ENCODE measurements around the gene ATG4C.

ATG4C gene

DNA sequence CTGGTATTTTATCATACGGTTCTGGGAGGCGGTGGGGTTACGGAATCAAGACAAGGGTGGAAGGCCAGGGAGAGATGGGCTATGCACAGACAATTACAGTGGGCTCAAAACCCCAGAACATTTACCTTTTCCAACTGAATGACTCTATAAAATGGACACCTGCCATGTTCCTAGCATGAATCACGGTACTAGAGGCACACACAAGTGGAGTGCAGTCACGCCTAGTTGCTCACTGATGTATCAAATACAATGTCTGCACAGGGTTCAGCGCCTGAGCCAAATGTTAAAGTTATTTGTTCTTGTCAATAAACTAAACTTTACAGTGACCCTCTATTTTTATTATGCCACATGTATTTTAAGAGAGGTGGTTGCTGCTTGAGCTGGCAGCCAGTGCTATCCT is 121.4 kb downstream of the ATG4C start:
- TF ChIP-seq, protein P1, sequence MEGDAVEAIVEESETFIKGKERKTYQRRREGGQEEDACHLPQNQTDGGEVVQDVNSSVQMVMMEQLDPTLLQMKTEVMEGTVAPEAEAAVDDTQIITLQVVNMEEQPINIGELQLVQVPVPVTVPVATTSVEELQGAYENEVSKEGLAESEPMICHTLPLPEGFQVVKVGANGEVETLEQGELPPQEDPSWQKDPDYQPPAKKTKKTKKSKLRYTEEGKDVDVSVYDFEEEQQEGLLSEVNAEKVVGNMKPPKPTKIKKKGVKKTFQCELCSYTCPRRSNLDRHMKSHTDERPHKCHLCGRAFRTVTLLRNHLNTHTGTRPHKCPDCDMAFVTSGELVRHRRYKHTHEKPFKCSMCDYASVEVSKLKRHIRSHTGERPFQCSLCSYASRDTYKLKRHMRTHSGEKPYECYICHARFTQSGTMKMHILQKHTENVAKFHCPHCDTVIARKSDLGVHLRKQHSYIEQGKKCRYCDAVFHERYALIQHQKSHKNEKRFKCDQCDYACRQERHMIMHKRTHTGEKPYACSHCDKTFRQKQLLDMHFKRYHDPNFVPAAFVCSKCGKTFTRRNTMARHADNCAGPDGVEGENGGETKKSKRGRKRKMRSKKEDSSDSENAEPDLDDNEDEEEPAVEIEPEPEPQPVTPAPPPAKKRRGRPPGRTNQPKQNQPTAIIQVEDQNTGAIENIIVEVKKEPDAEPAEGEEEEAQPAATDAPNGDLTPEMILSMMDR (IDR thresholded peaks at IDR 0.05): no peak

DNA sequence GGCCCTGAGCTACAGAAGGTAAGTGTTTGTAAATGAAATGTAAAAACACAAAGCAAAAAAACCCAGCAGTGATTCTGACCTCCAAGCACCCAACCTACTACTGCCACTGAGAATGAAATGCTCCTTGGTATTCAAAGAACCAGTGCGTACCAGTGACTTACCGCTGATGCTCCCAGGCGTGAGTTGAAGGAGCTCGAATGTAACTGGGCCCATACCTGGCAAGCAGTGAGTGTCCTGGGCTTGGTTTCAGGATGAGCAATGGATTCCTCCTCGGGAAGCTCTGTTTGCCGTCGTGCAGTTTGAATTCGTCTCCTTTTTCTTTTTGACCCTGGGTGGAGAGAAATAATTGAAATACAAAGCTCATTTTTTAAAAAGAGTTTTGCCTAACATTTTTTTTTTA is 121.9 kb downstream of the ATG4C start:
- TF ChIP-seq, protein P1 (IDR thresholded peaks at IDR 0.05): no peak

DNA sequence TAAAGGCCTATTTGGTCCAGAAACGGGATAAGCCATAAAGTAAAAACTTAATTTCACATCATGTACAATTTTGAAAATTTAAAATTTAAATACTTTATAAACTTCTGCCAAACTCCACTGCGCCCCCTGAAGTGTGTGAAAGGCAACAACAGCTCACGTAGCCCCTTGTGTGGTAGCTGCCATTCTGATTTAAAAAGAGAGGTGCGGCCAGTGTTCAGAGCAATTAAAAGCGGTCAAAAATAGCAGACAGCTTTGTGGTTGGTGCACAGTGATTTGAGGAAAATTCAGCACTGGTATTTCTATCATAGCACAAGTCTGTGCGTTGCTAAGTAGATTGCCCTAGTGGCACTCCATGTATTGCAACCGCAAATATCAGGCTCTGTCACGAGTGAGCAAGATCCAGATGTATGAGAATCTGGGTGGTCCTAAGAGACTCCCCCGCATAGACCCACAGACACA is 122.5 kb downstream of the ATG4C start:
- TF ChIP-seq, protein P1 (IDR thresholded peaks at IDR 0.05): peak; percentile 42; the same call in 1 of the 2 replicates

GRCh38 chr1:62908168-62908695 is 124.3 kb downstream of the ATG4C start:
- TF ChIP-seq, protein P1 (IDR thresholded peaks at IDR 0.05): no peak

GRCh38 chr1:62912028-62912638 is 128.2 kb downstream of the ATG4C start:
- TF ChIP-seq, protein P1 (IDR thresholded peaks at IDR 0.05): peak; percentile 86
